ENCODE measurements around the gene ADM2.

Gene ADM2

GRCh38 chr22:50479721-50480120 lies 1.6 kb upstream of the ADM2 start:
- TF ChIP-seq CTCF (IDR thresholded peaks at IDR 0.05; ENCODE audit: borderline replicate concordance, control extremely low read depth, extremely low read depth, insufficient read depth, missing control alignments): no peak
- in situ Hi-C loops (cut with MboI; ENCODE audit: low sequenced_read_pairs, unreplicated experiment): no loop called here
- no peak for DNase-seq (ENCODE audit: low spot score)

- TF ChIP-seq CTCF (IDR thresholded peaks at IDR 0.05; ENCODE audit: borderline replicate concordance, control extremely low read depth, extremely low read depth, insufficient read depth, missing control alignments): no peak
- in situ Hi-C loops (cut with MboI; ENCODE audit: low sequenced_read_pairs, unreplicated experiment): no loop called here
- DNase-seq (ENCODE audit: low spot score): no peak
These were observed 301 bp upstream of the ADM2 start for GRCh38 chr22:50481045-50481439.

GRCh38 chr22:50482107-50483074 lies 1.0 kb downstream of the ADM2 start:
- no peak for TF ChIP-seq CTCF (IDR thresholded peaks at IDR 0.05; ENCODE audit: borderline replicate concordance, control extremely low read depth, extremely low read depth, insufficient read depth, missing control alignments)
- DNase-seq (ENCODE audit: low spot score): no peak
- in situ Hi-C loops (cut with MboI; ENCODE audit: low sequenced_read_pairs, unreplicated experiment): no loop called here

- DNase-seq (ENCODE audit: low spot score): no peak
- in situ Hi-C loops (cut with MboI; ENCODE audit: low sequenced_read_pairs, unreplicated experiment): no loop called here
- TF ChIP-seq CTCF (IDR thresholded peaks at IDR 0.05; ENCODE audit: borderline replicate concordance, control extremely low read depth, extremely low read depth, insufficient read depth, missing control alignments): no peak
These were observed 1.8 kb downstream of the ADM2 start for GRCh38 chr22:50483106-50483505.

GRCh38 chr22:50483556-50483955 lies 2.2 kb downstream of the ADM2 start:
- no peak for DNase-seq (ENCODE audit: low spot score)
- in situ Hi-C loops (cut with MboI; ENCODE audit: low sequenced_read_pairs, unreplicated experiment): no loop called here
- no peak for TF ChIP-seq CTCF (IDR thresholded peaks at IDR 0.05; ENCODE audit: borderline replicate concordance, control extremely low read depth, extremely low read depth, insufficient read depth, missing control alignments)

GRCh38 chr22:50483977-50484853 lies 2.9 kb downstream of the ADM2 start:
- in situ Hi-C loops (cut with MboI; ENCODE audit: low sequenced_read_pairs, unreplicated experiment): no loop called here
- no peak for DNase-seq (ENCODE audit: low spot score)
- TF ChIP-seq CTCF (IDR thresholded peaks at IDR 0.05; ENCODE audit: borderline replicate concordance, control extremely low read depth, extremely low read depth, insufficient read depth, missing control alignments): no peak
